Stimulated activated CD4-positive, alpha-beta T cell treated with anti-CD3 and anti-CD28 coated beads, Interleukin-15, amount 100 ng/mL, for 24 hours (primary cell): Measurements from ENCODE around the gene METAP2.

Source experiments
- DNase-seq: peaks from one replicate; pipeline ENCODE4 v3.0.0-alpha.2; 2020

The METAP2 gene

GRCh38 chr12:95516757-95517156 is 42.8 kb downstream of the METAP2 start:
- DNase-seq, result no peak

GRCh38 chr12:95517246-95517645 is 43.3 kb downstream of the METAP2 start:
- DNase-seq, result no peak

GRCh38 chr12:95518944-95519343 is 45.0 kb downstream of the METAP2 start:
- no peak for DNase-seq

- DNase-seq, result no peak
These were observed 46.9 kb downstream of the METAP2 start for GRCh38 chr12:95520816-95521215.

GRCh38 chr12:95522692-95523091 is 48.7 kb downstream of the METAP2 start:
- DNase-seq, result no peak

- no peak for DNase-seq
These were observed 54.5 kb downstream of the METAP2 start for GRCh38 chr12:95528431-95528830.

GRCh38 chr12:95529693-95530225 is 55.8 kb downstream of the METAP2 start:
- no peak for DNase-seq

- DNase-seq, result peak; percentile 49
These were observed 58.9 kb downstream of the METAP2 start for GRCh38 chr12:95532851-95533250.

GRCh38 chr12:95533985-95534384 is 60.0 kb downstream of the METAP2 start:
- DNase-seq, result no peak

- DNase-seq, result no peak
These were observed 64.1 kb downstream of the METAP2 start for GRCh38 chr12:95538006-95538405.

GRCh38 chr12:95538656-95539055 is 64.7 kb downstream of the METAP2 start:
- no peak for DNase-seq

- no peak for DNase-seq
These were observed 67.5 kb downstream of the METAP2 start for GRCh38 chr12:95541436-95541835.

- no peak for DNase-seq
These were observed 69.4 kb downstream of the METAP2 start for GRCh38 chr12:95543305-95543704.

GRCh38 chr12:95544756-95545155 is 70.8 kb downstream of the METAP2 start:
- no peak for DNase-seq

GRCh38 chr12:95545303-95545702 is 71.4 kb downstream of the METAP2 start:
- DNase-seq, result no peak

GRCh38 chr12:95545731-95546490 is 72.0 kb downstream of the METAP2 start:
- no peak for DNase-seq

- no peak for DNase-seq
These were observed 72.5 kb downstream of the METAP2 start for GRCh38 chr12:95546491-95546813.

GRCh38 chr12:95547522-95548055 is 73.6 kb downstream of the METAP2 start:
- no peak for DNase-seq

- peak; percentile 58 for DNase-seq
These were observed 74.1 kb downstream of the METAP2 start for GRCh38 chr12:95548056-95548538.

- peak; percentile 76 for DNase-seq
These were observed 74.8 kb downstream of the METAP2 start for GRCh38 chr12:95548539-95549391.

GRCh38 chr12:95549392-95550084 is 75.6 kb downstream of the METAP2 start:
- no peak for DNase-seq

GRCh38 chr12:95551305-95551704 is 77.4 kb downstream of the METAP2 start, which contains the start of gene USP44:
TSS of gene USP44 (minus strand) at chr12:95551476. CDS start at chr12:95534256, 17,220 bp downstream.
- DNase-seq, result peak; percentile 27
